GM04503 (cell line): ENCODE measurements around the gene ASB1.
"Not testable (repeated sequence)": the region's sequence is repeated elsewhere in the genome, so short reads cannot be mapped to it uniquely, and the experiment has no call there.

ENCODE experiments used
- DNase-seq: peaks from one replicate; pipeline ENCODE4 v3.0.0-alpha.2; 2012; ENCODE audit warnings: low read depth

Gene ASB1

GRCh38 chr2:238404406-238405216 lies 22.1 kb upstream of the ASB1 start:
- no peak for DNase-seq

DNA sequence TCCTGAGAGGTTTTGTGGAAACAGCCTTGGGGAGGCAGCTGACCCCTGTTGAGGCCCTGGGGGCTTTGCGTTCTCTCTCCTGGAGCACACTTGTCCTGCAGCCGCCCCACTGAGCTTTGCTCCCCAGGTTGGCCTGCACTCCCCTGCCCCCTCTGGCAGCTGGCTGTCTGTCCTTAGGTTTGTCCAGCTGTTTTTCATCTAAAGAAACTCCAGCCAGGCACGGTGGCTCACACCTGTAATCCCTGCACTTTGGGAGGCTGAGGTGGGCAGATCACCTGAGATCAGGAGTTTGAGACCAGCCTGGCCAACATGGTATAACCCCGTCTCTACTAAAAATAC lies 21.5 kb upstream of the ASB1 start:
- DNase-seq = not testable (repeated sequence)

DNA sequence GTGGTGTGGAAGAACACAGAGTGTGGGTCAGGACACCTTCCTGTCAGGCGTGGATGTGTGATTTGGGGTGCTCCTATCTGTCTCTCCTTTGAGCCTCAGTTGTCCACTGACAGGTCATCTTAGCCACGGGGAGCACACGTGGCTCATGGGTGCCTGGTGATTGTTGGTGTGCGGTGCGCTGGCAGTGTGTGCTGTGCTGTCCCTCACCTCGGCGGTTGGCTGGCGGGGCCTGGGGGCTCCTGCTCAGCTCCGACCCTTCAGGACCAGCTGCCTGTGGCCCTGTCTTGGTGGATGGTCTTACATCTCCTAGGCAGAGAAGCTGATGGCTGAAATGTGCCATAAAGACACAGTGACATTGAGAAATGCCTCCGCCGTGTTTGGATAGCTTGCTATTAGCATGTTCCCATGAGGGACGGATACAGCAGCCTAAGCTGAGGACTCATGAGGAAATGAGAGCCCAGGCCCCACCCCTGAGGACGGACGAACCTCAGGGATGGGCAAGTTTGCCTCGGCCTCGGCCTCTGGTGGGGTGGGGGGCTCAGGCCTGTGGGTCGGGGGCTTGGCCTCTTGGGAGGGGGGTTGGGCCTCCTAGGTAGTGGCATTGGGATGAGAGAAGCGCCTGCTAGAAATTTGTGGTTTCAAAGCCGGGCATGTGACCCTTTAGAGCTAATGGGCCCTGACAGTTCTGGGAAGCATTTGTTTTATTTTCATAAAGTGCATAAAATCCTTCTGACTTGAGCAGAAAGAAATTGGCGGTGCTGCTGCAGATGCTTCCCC lies 20.3 kb upstream of the ASB1 start:
- DNase-seq = no peak

GRCh38 chr2:238406998-238407285 lies 19.8 kb upstream of the ASB1 start:
- DNase-seq = no peak

GRCh38 chr2:238407566-238407965 lies 19.2 kb upstream of the ASB1 start:
- no peak for DNase-seq

GRCh38 chr2:238408615-238409340 lies 17.9 kb upstream of the ASB1 start:
- no peak for DNase-seq

DNA sequence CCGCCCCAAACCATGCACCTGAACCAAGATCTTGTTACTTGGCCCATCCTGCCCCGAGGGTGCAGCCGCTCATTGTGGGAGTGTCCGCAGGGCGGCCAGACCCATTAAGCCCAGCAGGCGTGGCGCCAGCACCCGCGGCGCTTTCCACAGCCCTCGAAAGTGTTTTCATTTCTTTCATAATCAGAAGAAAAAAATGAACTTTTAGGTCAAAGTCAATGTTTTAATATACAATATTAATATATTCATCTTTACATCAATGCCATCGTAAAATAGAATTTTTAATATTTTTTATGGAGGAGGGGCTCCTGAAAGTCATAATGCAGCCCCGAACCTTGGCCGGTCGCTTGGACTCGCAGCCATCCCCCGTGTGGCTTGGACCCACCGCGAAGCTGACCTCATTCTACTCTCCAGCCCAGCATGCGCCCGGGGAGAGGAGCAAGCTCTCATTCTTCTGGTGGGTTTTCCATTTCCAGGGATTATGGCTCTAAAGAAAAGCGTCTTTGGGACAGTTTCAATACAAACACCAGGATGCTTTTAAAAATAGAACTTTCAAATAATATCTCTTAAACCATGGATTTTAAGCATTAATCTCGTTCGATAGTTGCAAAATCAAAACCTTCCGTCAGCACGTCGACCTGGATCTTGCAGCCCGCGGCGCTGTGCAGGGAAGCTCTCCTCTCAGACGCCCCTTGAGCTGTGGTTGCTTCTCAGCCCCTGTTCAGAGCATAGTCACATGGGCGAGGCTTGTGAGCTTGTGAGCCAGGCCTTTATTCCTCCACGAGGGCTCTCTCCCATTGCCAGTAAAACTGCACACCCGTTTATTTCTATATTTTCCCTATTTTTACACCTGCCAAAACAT lies 17.2 kb upstream of the ASB1 start:
- DNase-seq = no peak

- no peak for DNase-seq
These were observed 14.5 kb upstream of the ASB1 start for GRCh38 chr2:238412067-238412767.

- DNase-seq = no peak
These were observed 13.4 kb upstream of the ASB1 start for GRCh38 chr2:238413368-238413767.

DNA sequence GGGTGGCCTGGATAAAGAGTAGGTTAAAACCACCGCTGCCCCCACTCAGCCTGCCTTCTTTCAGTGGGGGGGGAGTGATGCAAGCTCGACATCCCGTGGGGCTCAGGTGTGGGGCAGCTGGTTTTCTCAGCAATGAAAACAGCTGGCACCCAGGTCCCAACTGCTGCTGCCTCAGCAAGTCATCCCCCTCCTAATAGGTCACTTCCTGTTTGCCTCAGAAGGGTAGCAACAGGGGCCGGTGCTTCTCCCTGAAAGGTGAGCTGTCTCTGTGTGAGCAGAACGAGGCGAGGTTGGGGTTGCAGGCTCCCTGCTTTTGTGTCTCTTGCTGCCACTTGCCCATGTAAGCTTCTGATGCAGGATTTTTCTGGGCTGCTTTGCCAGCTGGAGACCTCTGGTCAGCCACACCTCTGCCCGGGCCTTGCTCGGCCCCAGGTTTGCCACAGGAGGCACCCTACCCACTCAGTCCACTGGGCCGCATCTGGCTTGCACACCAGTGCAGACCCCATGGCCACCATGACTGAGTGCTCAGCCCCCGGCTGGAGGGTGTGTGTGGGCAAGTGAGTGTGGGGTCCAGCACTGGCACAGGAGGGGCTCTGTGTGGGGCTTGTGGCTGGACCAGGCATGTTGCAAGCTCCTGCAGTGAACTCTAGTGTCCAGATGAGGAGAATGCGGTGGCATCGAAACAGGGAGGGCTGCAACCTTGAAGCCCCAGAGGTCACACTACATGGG lies 11.5 kb upstream of the ASB1 start:
- no peak for DNase-seq

GRCh38 chr2:238415893-238416292 lies 10.8 kb upstream of the ASB1 start:
- no peak for DNase-seq

DNA sequence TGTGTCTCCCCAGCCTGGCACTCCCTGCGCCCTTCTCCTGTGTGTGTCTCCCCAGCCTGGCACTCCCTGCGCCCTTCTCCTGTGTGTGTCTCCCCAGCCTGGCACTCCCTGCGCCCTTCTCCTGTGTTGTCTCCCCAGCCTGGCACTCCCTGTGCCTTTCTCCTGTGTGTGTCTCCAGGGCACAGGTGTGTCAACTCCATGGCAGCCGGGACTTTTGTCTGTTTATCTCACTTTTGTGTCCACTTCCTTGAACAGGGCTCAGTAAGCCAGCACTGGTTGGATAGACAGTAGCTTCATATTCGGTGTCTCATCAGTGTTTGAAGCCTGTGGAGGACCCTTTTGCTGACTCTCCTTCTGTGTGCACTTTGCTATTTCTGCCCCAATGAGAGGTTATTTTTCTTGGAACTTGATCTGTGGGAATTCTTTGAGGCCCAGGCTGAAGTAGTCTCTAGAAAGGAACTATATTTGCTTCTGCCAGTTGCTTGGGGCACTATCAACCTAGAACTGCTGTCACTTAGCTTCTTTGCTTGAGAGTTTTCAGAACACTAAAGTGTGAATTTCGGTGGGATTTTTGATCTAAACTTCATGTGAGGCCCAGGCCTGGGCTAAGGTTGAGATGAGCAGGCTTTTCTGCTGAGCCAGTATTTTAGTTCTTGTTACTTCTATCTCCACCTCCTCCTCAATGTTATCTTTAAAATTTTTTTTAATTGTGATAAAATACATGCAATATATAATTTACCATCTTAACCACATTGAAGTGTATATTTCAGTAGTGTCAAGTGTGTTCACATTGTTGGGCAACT lies 8.3 kb upstream of the ASB1 start:
- DNase-seq = no peak

DNA sequence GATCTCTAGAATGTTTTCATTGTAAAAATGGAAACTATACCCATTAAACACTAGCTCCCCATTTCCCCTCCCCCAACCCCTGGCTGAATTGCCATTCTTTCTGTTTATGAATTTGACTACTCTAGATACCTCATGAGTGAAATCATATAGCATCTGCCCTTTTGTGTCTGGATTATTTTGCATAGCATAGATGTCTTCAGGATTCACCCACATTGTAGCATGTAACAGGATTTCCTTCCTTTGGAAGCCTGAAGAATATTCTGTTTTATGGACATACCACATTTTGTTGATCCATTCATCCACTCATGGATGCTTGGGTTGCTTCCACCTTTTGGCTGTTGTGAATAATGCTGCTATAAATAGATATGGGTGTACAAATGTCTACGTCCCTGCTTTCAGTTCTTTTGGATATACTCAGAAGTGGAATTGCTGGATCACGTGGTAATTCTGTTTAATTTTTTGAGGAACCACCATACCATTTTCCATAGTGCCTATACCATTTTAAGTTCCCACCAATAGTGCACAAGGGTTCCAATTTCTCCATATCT lies 7.7 kb upstream of the ASB1 start:
- DNase-seq = no peak

DNA sequence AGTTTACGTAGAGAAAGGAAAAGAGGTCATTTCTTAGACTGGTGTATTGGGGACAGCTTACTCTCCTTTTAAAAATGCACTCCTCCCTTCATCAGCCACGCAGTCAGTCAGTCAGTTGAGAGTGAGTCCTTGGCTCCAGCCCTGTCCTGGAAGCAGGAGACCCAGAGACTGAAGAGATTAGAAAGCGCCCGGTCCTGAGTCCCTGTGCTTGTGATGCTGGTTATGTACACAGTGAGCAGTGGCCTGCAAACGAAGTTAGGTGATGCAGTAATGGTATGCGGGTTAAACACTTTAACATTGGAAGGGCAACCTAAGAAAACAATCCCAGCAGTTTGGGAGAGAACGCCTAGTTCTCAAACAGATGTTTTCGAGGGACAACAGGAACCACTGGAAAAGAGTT lies 6.3 kb upstream of the ASB1 start:
- DNase-seq = no peak

- no peak for DNase-seq
These were observed 5.6 kb upstream of the ASB1 start for GRCh38 chr2:238420878-238421694.

- DNase-seq = no peak
These were observed 5.1 kb upstream of the ASB1 start for GRCh38 chr2:238421695-238422035.

GRCh38 chr2:238422285-238422684 lies 4.4 kb upstream of the ASB1 start:
- no peak for DNase-seq

GRCh38 chr2:238422940-238423339 lies 3.8 kb upstream of the ASB1 start:
- DNase-seq = no peak
